GM21390 (cell line): ENCODE results near the gene UMODL1.
"Not testable (repeated sequence)": the region's sequence is repeated elsewhere in the genome, so short reads cannot be mapped to it uniquely, and the experiment has no call there.

Experiments used
- ATAC-seq: cut with Tn5 transposase; IDR thresholded peaks from one replicate; pipeline ENCODE4 v1.9.1; 2021; ENCODE audit not compliant: unreplicated experiment

UMODL1 gene

DNA sequence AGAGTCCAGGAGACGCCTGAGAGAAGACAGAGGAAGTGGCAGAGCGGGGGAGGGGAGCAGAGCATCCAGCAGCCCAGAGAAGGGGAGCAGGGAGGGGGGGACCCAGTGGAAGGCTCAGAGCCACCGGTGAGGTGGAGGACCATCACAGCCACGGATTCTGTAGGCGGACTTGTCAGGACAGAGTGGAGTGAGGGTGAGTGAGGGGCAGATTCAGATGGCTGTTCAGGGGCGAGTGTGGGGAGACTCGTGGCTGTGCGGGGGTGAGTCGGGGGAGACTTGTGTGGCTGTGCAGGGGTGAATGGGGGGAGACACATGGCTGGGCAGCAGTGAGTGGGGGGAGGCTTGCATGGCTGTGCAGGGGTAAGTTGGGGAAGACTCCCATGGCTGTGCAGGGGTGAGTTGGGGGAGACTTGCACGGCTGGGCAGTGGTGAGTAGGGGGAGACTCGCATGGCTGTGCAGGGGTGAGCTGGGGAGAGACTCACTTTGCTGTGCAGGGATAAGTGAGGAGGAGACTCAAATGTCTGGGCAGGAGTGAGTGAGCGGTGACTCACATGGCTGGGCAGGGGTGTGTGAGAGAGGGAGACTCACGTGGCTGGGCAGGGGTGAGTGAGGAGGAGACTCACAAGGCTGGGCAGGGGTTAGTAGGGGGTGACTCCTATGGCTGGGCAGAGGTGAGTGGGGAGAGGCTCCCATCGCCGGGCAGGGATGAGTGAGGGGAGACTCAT lies 91.0 kb downstream of the UMODL1 start:
- ATAC-seq, result no peak

- ATAC-seq, result no peak
These were observed 91.9 kb downstream of the UMODL1 start for GRCh38 chr21:42162831-42163510.

- ATAC-seq, result no peak
These were observed 92.4 kb downstream of the UMODL1 start for GRCh38 chr21:42163511-42163863.

DNA sequence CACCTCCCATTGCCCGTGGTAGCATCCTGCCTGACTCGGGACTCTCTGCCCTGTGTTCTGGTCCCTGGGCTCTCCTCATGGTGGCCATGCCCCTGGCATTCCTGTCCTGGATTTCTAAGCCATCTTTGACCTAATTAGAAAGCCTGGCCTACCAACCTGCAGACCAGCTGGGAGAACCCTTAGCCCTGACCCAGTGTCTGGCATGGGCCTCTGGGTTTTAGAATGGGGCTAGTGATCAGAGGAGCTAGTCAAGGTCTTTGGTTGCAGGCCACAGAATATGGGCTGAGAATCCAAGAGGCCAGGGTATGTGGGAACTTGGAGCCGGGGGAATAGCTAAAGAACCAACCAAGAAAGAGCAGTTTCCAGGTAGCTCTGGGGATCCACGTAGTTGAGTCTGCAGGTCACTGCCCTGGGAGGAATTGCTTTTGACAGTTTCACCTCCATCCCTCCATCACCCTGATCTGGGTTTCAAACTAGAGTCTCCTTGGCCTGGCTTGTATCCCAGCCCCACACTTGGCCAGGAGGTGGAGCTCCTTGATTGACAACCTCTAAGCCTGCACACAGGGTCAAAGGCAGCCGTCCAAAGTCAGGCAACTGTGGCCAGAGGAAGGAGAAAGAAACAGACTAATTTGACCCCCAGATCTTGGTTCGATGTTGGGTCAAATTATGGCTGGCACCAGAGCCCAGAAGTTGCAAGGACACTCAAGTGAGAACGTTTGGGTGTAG lies 93.1 kb downstream of the UMODL1 start:
- no peak for ATAC-seq

GRCh38 chr21:42164818-42165217 lies 93.7 kb downstream of the UMODL1 start:
- ATAC-seq, result no peak

- ATAC-seq, result no peak
These were observed 94.8 kb downstream of the UMODL1 start for GRCh38 chr21:42165901-42166300.

GRCh38 chr21:42169758-42170157 lies 98.6 kb downstream of the UMODL1 start:
- no peak for ATAC-seq

DNA sequence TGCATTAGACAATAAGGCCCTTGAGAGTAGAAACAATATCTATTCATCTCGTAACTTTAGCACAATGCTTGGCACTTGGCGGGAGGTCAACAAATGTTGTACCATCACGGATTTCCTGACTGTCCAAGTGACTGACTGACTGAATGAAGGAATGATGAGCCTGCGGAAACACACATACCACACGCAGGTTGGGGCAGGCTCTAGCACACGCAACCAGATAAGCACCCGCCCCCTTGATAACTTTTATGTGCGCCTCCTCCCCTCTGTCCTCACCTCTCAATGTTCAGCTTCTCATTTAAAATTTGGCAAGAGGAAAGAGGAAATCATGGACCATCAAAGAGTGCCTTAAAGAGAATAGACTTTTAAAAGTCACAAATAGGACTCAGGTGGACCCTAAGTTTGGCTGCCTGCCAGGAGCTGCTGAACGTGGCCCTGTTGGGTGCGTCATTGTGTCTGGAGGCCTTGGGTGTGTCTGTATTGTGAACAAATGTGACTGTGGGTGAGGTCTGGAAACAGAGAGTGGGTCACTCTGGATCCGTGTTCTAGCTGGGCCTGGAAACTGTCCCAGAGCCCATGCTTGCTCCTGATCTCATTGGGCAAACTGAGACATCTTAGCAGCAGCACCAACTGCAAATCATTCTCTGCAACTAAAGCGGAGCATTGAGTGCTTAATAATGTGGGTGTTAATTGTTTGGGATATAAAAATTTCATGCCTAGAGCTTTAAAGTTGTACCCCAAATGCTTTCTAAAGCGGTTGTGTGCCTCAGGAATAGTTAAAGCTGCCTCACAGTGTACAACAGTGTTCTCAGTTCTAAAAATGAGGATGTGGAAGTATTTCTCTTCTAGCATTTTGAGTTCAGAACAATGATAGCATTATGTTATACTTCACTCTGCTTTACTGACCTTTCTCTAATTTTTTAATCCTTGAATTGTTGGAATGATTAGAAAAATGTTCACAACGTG lies 100.3 kb downstream of the UMODL1 start:
- no peak for ATAC-seq

- no peak for ATAC-seq
These were observed 101.7 kb downstream of the UMODL1 start for GRCh38 chr21:42172596-42173483.

DNA sequence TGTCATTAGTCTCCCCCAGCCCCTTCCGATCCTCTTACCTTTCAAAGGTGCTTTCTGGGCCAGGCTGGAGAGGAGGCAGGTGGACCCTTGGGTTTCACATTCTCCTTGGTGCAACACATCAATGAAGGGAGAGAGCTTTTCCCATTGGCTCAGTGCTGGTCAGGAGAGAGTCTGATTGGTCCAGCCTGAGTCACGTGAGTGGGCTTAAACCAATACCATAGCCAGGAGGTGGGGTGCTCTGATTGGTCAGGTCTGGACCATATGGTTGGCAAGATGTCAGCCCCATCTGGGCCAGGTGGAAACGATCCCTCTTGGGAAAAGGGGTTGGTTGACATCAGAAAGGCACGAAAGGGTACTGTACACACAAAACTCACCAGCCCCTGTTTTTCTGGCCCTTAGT lies 103.1 kb downstream of the UMODL1 start:
- ATAC-seq, result no peak

- ATAC-seq, result no peak
These were observed 104.1 kb downstream of the UMODL1 start for GRCh38 chr21:42175110-42175710.

GRCh38 chr21:42176859-42177258 lies 105.7 kb downstream of the UMODL1 start:
- ATAC-seq, result no peak

DNA sequence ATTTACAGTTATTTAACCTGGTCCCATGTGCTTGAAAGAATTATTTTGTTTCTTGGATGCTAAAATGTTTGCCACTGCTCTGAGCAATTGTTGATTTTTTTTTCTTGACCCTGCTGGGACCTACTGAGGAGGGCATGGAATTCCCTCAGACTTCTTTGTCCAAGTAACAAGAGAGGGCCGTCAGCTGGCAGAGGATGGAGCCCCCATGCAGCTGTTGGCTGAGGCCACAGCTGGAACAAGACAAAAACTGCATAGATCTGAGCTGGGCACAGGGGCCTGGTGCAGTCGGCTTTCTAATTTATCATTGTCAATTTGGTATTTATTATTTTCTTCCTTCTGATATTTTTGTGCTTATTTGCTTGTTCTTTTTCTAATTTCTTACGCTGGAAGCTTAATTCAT lies 108.2 kb downstream of the UMODL1 start:
- no peak for ATAC-seq

- not testable (repeated sequence) for ATAC-seq
These were observed 108.9 kb downstream of the UMODL1 start for GRCh38 chr21:42180001-42180400.

DNA sequence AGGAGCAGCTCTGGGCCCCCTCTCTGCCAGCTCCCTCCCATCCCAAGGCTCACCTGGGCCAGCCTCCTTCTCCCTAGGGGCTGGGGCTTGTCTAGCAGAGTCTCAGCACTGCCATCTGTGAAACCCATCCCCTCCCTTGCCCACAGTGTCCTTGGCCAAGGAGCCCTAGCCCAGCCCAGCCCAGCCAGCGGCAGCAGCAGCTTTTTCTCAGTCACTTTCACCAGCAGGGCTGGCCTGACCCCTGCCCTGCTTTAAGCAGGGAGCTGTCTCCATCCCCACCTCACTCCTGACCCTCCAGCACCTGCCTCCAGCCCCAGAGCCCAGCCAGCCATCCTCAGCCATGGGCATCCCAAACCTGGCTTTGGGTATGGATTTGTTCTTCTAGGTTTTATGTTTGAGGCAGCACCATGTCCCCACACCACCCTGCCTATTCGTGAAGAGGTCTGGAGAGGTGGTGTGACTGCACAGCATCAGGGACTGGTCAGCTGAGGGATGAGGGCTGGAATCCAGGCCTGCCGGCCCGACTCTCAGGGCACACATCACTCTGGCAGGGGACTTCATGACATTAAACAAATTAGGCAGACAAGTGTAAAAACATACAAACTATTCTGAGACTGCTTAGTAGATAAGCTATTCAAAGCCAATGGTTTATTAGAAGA lies 111.7 kb downstream of the UMODL1 start:
- no peak for ATAC-seq

DNA sequence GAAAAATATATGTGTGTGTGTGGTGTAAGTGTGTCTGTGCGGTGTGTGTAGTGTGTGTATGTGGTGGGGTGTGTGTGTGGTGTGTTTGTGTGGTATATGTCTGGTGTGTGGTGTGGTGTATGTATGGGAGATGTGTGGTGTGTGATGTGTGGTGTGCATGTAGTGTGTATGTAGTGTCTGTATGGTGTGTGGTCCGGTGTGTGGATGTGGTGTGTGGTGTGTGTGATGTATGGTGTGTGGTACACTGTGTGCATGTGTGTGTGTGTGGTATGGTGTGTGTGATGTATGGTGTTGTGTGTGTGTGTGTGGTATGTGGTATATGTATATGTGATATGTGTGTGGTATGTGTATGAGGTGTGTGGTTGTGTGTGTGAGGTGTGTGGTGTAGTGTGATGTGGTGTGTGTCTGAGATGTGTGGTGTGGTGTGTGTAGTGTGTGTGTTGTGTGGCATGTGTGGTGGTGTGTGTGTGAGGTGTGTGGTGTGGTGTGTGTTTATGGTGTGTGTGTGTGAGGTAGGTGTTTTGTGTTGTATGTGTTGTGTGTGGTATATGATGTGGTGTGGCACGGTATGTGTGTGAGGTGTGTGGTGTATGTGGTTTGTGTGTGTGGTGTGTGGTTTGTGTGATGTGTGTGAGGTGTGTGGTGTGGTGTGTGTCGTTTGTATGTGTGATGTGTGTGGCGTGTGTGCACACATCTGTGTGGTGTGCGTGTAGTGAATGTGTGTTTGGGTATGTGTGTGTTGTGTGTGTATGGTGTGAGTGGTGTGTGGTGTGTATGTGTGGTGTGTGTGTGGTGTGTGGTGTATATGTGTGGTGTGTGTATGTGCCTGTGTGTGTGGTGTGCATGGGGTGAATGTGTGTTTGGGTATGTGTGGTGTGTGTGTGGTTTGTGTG lies 112.5 kb downstream of the UMODL1 start:
- no peak for ATAC-seq

- ATAC-seq, result no peak
These were observed 115.5 kb downstream of the UMODL1 start for GRCh38 chr21:42186591-42186990.
